Esophagus (tissue), 2 donors: Measurements from ENCODE around the gene LNPK. TPM values are rescaled to one million over a fixed set of nuclear protein-coding genes. Genes with fewer than 3 reads are reported as not detected.

ENCODE experiments used
- H3K27ac ChIP-seq, 2 donors: one replicate each; pipeline ENCODE4 v1.5.1; 2013; ENCODE audit warnings: low read depth in 2 of 2, mild to moderate bottlenecking in 2 of 2, inconsistent platforms in 1 of 2, low read length in 1 of 2, moderate library complexity in 1 of 2
- H3K27me3 ChIP-seq, 2 donors: one replicate each; pipeline ENCODE4 v1.6.1; 2013; ENCODE audit warnings: low read length in 2 of 2, control low read depth in 1 of 2, mild to moderate bottlenecking in 1 of 2; ENCODE audit not compliant: insufficient read depth in 2 of 2, control insufficient read depth in 1 of 2
- H3K36me3 ChIP-seq, 2 donors: one replicate each; pipeline ENCODE4 v1.6.1; 2013; ENCODE audit warnings: low read length in 1 of 2; ENCODE audit not compliant: control insufficient read depth in 2 of 2, insufficient read depth in 2 of 2
- H3K4me1 ChIP-seq, 2 donors: one replicate each; pipeline ENCODE4 v1.6.1; 2013; ENCODE audit warnings: low read length in 1 of 2; ENCODE audit not compliant: control insufficient read depth in 2 of 2, insufficient read depth in 2 of 2
- H3K4me3 ChIP-seq, 2 donors: one replicate each; pipeline ENCODE4 v1.5.1; 2013; ENCODE audit warnings: low read length in 2 of 2, mild to moderate bottlenecking in 2 of 2, low read depth in 1 of 2, moderate library complexity in 1 of 2
- H3K9me3 ChIP-seq, 2 donors: one replicate each; pipeline ENCODE4 v1.6.1; 2013; ENCODE audit warnings: mild to moderate bottlenecking in 2 of 2, low read depth in 1 of 2, low read length in 1 of 2, moderate library complexity in 1 of 2; ENCODE audit not compliant: control insufficient read depth in 2 of 2, insufficient read depth in 1 of 2
- WGBS, 2 donors: extraction: QIAGEN DNeasy Blood & Tissue Kit; methylation state at CpG; one replicate each; pipeline ENCODE4 v1.1.7; 2013; 5-methylcytosine and 5-hydroxymethylcytosine counted together
- polyA plus RNA-seq, 2 donors: library from polyadenylated mRNA; stranded (reverse); fragments of 200-250 nt; gene quantifications; one replicate each; pipeline ENCODE4 v1.2.3, GENCODE V29; 2013
- donor health status: healthy with polysubstance abuse.
- donor health status: Bipolar disorder and iron deficiency.

Gene LNPK
- polyA plus RNA-seq, 2 donors, result 5.9 to 6.0 TPM

GRCh38 chr2:175890636-175891242, 111.3 kb downstream of the LNPK start:
- no peaks in the 10 kb centered on the region for H3K4me1 ChIP-seq
- H3K27ac ChIP-seq, result no peak overlapping the region

GRCh38 chr2:175889701-175890302, 112.3 kb downstream of the LNPK start:
- 81 to 85% methylated on average over 3 of the region's 3 CpGs for WGBS, 2 donors
- Histone ChIP-seq H3K4me3 (no peak overlapping the region), H3K27me3 (no peaks in the 10 kb centered on the region)

More at GRCh38 chr2:175890636-175891242, 111.3 kb downstream of the LNPK start:
- WGBS, 2 donors, result 82 to 87% methylated on average over 9 of the region's 9 CpGs
- Histone ChIP-seq H3K36me3 (no peaks in the 10 kb centered on the region), H3K9me3 (peaks cover 0 to 2% of the 10 kb centered on the region in 2 donors), H3K27me3 (no peaks in the 10 kb centered on the region), H3K4me3 (no peak overlapping the region)

GRCh38 chr2:175887776-175888175, 114.3 kb downstream of the LNPK start:
- WGBS, 2 donors, result 78 to 86% methylated on average over 2 of the region's 2 CpGs
- Histone ChIP-seq H3K9me3 (peaks cover 0 to 2% of the 10 kb centered on the region in 2 donors), H3K36me3 (no peaks in the 10 kb centered on the region), H3K27me3 (no peaks in the 10 kb centered on the region), H3K4me1 (no peaks in the 10 kb centered on the region), H3K4me3 (no peak overlapping the region), H3K27ac (no peak overlapping the region)

More at GRCh38 chr2:175889701-175890302, 112.3 kb downstream of the LNPK start:
- no peaks in the 10 kb centered on the region for H3K4me1 ChIP-seq
- H3K9me3 ChIP-seq, result peaks cover 0 to 2% of the 10 kb centered on the region in 2 donors
- no peaks in the 10 kb centered on the region for H3K36me3 ChIP-seq
- H3K27ac ChIP-seq, result no peak overlapping the region

GRCh38 chr2:175884697-175885393, 117.2 kb downstream of the LNPK start:
- H3K9me3 ChIP-seq, result no peaks in the 10 kb centered on the region
- H3K27ac ChIP-seq, result no peak overlapping the region
- no peaks in the 10 kb centered on the region for H3K27me3 ChIP-seq
- no peak overlapping the region for H3K4me3 ChIP-seq
- WGBS, 2 donors, result 67 to 78% methylated on average over 7 of the region's 7 CpGs
- no peaks in the 10 kb centered on the region for H3K36me3 ChIP-seq
- H3K4me1 ChIP-seq, result no peaks in the 10 kb centered on the region

- Histone ChIP-seq H3K36me3 (no peaks in the 10 kb centered on the region), H3K27ac (no peak overlapping the region), H3K27me3 (no peaks in the 10 kb centered on the region), H3K9me3 (no peaks in the 10 kb centered on the region), H3K4me3 (no peak overlapping the region), H3K4me1 (no peaks in the 10 kb centered on the region)
- 60 to 61% methylated on average over 7 of the region's 7 CpGs for whole genome bisulfite sequencing, 2 donors
These were observed 118.4 kb downstream of the LNPK start for GRCh38 chr2:175883586-175884194.

GRCh38 chr2:175879679-175880078, 122.4 kb downstream of the LNPK start:
- H3K9me3 ChIP-seq, result no peaks in the 10 kb centered on the region
- WGBS, 2 donors, result 89 to 97% methylated on average over 3 of the region's 3 CpGs
- no peaks in the 10 kb centered on the region for H3K4me1 ChIP-seq
- H3K27ac ChIP-seq, result no peak overlapping the region
- H3K36me3 ChIP-seq, result no peaks in the 10 kb centered on the region
- no peak overlapping the region for H3K4me3 ChIP-seq
- H3K27me3 ChIP-seq, result no peaks in the 10 kb centered on the region

- H3K4me1 ChIP-seq, result no peaks in the 10 kb centered on the region
- no peaks in the 10 kb centered on the region for H3K36me3 ChIP-seq
- no peak overlapping the region for H3K4me3 ChIP-seq
- no peaks in the 10 kb centered on the region for H3K9me3 ChIP-seq
- 65 to 79% methylated on average over 3 of the region's 3 CpGs for WGBS, 2 donors
- H3K27me3 ChIP-seq, result no peaks in the 10 kb centered on the region
- H3K27ac ChIP-seq, result no peak overlapping the region
These were observed 124.1 kb downstream of the LNPK start for GRCh38 chr2:175877845-175878544.

- no peaks in the 10 kb centered on the region for H3K27me3 ChIP-seq
- H3K27ac ChIP-seq, result no peak overlapping the region
- WGBS, 2 donors, result 64 to 81% methylated on average over 3 of the region's 3 CpGs
- H3K9me3 ChIP-seq, result no peaks in the 10 kb centered on the region
- no peaks in the 10 kb centered on the region for H3K4me1 ChIP-seq
- H3K36me3 ChIP-seq, result no peaks in the 10 kb centered on the region
- no peak overlapping the region for H3K4me3 ChIP-seq
These were observed 127.8 kb downstream of the LNPK start for GRCh38 chr2:175874291-175874690.
